Astrocyte of the spinal cord (primary cell): ENCODE data around the gene RABGGTB.
"Not testable (repeated sequence)": the region's sequence is repeated elsewhere in the genome, so short reads cannot be mapped to it uniquely, and the experiment has no call there.

Experiments
- DNase-seq: peaks from one replicate; pipeline ENCODE4 v3.0.0; 2011; ENCODE audit warnings: low read depth, low spot score
- H3K4me3 ChIP-seq: 2 replicates; pipeline ENCODE4 v1.5.1; 2011; ENCODE audit warnings: low read depth, mild to moderate bottlenecking, low read length, moderate library complexity
- in situ Hi-C: cut with HindIII; loops from 2 replicates; pipeline ENCODE4 v1.10.0; 2017; ENCODE audit warnings: low sequenced_read_pairs
- TF ChIP-seq, protein P1 (sequence below): IDR thresholded peaks from 2 replicates; pipeline ENCODE4 v1.5.1; 2012; ENCODE audit warnings: low read depth, mild to moderate bottlenecking, low read length, inconsistent platforms

The RABGGTB gene

DNA sequence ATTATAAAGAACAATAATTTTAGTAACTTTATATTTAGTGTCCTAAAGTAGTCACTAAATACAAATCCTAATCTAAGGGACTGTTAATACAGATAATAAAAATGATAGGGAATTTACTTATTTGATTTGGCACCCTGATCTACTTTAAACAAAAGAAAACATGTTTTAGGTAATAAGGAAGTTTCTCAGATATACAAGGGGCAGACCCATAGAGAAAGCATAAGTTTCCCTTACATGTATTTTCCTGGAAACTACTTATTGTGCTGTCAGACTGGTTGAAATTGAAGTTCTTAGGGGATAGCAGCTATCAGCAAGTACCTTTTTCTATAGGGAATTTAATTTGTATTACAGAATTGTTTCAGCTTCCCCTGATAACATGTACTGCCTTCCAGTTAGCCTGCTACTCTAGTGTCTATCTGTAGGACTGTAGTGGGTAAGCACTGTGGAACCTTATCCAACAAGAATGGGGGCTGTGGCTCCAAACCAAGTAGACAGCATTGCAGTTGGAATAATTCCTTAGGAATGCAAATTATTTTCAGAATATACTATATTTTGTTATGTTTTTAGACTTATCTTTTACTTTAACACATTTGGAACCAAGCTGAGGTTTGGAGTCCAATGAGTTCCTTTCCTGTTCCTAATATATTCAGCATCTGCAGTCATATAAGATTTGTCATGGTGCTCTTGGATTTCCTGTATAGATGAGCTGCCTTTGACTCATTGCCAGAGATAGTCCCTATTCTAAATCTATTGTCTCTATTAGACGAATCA, 25.3 kb downstream of the RABGGTB start:
- TF ChIP-seq, protein P1, sequence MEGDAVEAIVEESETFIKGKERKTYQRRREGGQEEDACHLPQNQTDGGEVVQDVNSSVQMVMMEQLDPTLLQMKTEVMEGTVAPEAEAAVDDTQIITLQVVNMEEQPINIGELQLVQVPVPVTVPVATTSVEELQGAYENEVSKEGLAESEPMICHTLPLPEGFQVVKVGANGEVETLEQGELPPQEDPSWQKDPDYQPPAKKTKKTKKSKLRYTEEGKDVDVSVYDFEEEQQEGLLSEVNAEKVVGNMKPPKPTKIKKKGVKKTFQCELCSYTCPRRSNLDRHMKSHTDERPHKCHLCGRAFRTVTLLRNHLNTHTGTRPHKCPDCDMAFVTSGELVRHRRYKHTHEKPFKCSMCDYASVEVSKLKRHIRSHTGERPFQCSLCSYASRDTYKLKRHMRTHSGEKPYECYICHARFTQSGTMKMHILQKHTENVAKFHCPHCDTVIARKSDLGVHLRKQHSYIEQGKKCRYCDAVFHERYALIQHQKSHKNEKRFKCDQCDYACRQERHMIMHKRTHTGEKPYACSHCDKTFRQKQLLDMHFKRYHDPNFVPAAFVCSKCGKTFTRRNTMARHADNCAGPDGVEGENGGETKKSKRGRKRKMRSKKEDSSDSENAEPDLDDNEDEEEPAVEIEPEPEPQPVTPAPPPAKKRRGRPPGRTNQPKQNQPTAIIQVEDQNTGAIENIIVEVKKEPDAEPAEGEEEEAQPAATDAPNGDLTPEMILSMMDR: no peak
- H3K4me3 ChIP-seq: no peak overlapping the region
- no peak for DNase-seq
- in situ Hi-C loops: no loop called here

DNA sequence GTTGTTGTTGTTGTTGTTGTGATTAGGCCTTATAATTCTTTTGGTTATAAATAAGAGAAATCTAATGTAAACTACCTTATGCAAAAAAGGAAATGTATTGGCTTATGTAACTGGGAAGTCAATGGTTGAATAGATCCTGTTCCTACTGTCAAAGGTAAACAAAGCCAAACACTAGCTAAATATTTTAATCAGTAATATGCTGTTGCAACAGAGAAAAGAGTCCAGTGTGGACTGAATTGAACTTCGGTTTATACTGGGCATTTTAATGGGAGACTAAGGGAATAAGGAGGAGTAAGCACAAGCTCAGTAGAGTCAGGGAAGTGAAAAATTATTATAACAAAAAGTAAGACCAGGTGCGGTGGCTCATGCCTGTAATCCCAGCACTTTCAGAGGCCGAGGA, 26.0 kb downstream of the RABGGTB start:
- in situ Hi-C loops: no loop called here
- DNase-seq: no peak
- TF ChIP-seq, protein P1: no peak
- no peak overlapping the region for H3K4me3 ChIP-seq

DNA sequence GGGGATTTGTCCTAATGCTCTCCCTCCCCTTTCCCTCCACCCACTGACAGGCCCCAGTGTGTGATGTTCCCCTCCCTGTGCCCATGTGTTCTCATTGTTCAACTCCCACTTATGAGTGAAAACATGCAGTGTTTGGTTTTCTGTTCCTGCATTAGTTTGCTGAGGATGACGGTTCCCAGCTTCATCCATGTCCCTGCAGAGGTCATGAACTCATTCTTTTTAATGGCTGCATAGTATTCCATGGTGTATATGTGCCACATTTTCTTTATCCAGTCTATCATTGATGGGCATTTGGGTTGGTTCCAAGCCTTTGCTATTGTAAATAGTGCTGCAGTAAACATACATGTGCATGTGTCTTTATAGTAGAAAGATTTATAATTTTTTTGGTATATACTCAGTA, 37.5 kb downstream of the RABGGTB start:
- H3K4me3 ChIP-seq, DNase-seq, in situ Hi-C loops: not testable (repeated sequence)

DNA sequence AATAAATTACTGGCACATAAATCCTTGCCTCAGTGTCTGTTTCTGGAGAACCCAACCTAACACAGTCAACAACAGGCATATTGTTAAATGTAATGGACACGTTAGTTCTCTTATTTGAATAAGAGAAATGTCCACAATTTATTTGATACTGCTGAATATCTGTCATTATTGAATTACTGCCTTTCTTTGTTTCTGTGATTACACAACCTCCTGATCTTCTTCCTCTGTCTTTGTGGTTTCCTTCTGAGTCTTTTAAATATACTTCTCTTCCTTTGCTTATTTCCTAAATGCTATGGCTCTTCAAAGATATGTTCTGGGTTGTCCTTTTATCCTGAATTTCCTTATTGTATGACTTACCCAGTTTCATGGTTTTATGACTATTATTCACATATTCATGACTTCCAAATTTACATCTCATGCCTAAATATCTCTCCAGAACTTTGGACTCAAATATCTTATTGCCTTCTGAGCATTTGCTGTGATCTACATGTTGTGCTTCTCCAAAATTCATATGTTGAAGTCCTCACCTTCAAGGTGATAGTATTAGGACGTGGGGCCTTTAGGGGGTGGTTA, 50.6 kb downstream of the RABGGTB start:
- TF ChIP-seq, protein P1: no peak

DNA sequence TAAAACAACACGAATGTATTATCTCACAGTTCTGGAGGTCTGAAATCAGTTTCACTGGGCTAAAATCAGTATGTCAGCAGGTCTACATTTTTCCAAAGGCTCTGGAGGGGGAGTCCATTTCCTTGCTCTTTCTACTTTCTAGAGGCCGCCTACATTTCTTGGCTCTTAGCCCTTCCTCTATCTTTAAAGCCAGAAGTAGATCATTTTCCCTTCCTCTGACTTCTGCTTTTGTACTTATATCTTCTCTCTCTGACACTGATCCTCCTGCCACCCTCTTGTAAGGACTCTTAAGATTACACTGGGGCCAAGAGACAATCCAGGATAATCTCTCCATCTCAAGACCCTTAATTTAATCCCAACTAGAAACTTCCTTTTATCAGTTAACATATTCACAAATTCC, 52.0 kb downstream of the RABGGTB start:
- DNase-seq: no peak
- in situ Hi-C loops: no loop called here
- no peak overlapping the region for H3K4me3 ChIP-seq
- TF ChIP-seq, protein P1: no peak

More for the DNA sequence above, 50.6 kb downstream of the RABGGTB start:
- DNase-seq: no peak
- H3K4me3 ChIP-seq: no peak overlapping the region
- in situ Hi-C loops: no loop called here

DNA sequence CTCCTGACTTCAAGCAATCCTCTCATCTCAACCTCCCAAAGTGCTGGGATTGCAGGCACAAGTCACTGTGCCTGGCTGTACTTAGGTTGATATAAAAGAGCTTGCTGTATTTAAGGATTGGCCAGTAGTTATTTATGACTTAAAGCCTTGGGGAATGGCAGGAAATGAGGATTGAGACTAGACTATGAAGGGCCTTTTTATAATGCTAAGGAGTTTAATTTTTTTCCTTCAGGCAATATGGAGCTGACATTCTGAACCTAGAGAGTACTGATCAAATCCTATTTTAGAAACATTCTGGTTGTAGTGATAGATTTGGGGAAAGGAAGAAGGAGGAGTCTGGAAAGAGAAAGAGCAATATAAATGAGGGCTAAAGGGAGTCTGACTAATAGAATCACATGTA, 55.4 kb downstream of the RABGGTB start:
- H3K4me3 ChIP-seq: no peak overlapping the region
- no peak for DNase-seq
- in situ Hi-C loops: no loop called here
- TF ChIP-seq, protein P1: no peak
